Cardiac fibroblast (primary cell): Measurements from ENCODE around the gene SULT1C4.

Source experiments
- DNase-seq, 2 donors: peaks; one replicate each; pipeline versions ENCODE4 v3.0.0 to v3.0.0-alpha.2; 2010; ENCODE audit warnings: low read depth in 2 of 2
- H3K4me3 ChIP-seq, 2 donors: replicated peaks in 1 of 2; 1 replicate in 1 of 2; 2 replicates in 1 of 2; pipeline ENCODE4 v1.5.1; 2011; ENCODE audit warnings: low read depth in 2 of 2, low read length in 2 of 2, mild to moderate bottlenecking in 2 of 2, moderate library complexity in 1 of 2
- CTCF ChIP-seq: IDR thresholded peaks from one replicate; pipeline ENCODE4 v1.5.1; 2011; ENCODE audit warnings: low read depth, mild to moderate bottlenecking, low read length, inconsistent platforms

Gene SULT1C4

DNA sequence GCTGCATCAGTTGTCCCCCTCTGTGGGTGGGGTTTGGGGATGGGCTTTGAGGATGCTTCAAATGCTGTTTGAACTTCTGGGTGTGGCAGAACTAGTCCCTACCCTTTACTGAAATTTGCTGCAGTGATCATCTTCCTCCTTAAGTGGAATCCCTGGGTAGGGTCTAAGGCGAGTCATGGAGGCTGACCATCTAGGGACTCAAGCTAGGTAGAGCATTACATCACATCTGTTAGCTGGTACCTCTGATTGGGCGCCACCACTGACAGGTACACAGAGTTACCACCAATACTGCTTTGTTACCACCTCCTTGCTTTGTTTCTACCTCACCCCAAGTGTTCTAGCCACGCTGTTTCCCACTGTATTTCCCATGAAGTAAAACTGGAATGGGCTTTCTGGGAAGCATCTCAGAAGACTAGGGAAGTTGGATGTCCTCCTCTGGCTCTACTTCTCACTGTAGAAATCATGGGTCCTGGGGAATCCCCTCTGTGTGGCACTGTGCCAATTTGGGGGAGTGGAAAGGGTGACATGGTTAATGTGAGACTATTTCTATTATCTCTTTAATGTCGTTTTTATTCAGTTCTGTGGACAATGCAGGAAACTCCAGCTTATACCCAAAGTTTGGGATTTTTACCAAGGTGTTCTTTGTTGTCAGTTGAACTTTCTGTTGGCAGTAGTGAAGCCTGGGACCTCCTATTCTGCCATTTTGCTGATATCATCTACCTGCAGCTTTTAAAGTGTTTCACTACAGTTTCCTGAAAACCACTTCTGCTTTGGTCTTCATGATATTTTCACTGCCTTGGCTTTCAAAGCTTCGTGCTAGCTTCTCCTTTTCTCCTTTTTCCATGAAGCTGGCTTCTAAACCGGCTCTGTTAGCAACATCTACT, 14.5 kb upstream of the SULT1C4 start:
- no peak for TF ChIP-seq CTCF
- no peak overlapping the region for H3K4me3 ChIP-seq
- no peak for DNase-seq

- DNase-seq = no peak
- H3K4me3 ChIP-seq = no peak overlapping the region
- TF ChIP-seq CTCF = no peak
Measured at GRCh38 chr2:108363908-108364225, 13.9 kb upstream of the SULT1C4 start.

DNA sequence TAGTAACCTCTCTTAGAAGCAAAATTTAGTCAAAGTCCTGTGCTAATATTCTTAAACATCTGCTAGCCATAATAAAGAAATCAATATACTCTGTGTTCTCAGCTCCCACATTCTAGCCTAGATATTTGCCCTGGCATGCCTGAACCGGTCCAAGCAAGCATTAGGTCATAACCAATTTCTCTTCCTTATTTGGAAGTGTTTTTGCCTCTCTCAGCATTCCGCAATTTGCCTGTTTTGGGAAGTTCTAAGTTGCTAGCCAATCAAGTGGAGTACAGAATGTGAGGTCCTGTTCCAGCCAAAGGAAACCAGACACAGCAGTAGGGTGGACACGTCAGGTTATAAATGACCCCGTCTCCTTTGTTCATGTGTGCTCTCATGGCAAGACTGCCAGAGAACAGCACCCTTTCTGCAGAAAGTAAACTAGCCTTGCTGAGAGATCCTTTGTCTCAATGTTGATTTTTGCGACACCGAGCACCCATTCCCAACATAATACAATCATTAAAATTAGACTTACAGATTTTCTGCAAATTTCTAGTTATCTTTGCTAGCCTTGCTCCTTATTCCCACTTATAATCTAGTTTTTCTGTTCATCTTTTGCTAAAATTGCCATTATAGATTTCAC, 13.0 kb upstream of the SULT1C4 start:
- DNase-seq = peak in 1 of 2 donors; percentile 41
- no peak overlapping the region for H3K4me3 ChIP-seq
- no peak for TF ChIP-seq CTCF

DNA sequence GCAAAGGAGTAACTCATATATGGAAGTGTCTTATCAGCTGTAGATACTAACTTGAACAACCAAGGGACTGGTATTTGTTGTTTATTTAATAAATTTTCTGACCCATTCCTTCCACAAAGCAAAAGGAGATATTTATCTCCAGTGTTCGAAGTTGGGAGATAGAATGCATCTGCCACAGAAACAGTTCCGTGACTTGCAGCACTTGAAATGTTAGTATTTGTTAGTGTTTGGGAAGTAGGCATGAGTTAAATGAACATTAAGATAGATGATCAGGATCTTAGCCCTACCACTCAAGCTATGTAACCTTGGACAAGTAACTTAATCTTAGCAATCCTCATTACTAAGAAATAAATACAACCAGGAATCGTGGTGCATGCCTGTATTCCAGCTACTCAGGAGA, 12.1 kb upstream of the SULT1C4 start:
- no peak for DNase-seq
- no peak for TF ChIP-seq CTCF
- H3K4me3 ChIP-seq = no peak overlapping the region

DNA sequence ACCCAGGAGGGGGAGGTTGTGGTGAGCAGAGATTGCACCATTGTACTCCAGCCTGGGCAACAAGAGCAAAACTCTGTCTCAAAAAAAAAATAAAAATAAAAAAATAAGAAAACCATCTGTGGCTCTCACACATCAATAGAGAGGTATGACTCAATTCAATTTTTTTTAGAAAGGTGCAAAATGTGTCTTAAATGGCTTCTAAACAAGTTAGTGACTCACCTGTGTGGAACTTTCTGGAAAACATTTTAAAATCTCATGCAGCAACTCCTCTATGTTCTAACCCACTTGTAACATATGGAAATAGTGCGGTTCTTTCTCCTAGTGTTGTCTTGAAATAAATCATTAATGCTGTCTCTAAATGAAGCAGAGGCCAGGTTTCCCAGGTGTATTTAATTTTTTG, 10.7 kb upstream of the SULT1C4 start:
- H3K4me3 ChIP-seq = no peak overlapping the region
- no peak for TF ChIP-seq CTCF
- DNase-seq = peak in 1 of 2 donors; percentile 21

DNA sequence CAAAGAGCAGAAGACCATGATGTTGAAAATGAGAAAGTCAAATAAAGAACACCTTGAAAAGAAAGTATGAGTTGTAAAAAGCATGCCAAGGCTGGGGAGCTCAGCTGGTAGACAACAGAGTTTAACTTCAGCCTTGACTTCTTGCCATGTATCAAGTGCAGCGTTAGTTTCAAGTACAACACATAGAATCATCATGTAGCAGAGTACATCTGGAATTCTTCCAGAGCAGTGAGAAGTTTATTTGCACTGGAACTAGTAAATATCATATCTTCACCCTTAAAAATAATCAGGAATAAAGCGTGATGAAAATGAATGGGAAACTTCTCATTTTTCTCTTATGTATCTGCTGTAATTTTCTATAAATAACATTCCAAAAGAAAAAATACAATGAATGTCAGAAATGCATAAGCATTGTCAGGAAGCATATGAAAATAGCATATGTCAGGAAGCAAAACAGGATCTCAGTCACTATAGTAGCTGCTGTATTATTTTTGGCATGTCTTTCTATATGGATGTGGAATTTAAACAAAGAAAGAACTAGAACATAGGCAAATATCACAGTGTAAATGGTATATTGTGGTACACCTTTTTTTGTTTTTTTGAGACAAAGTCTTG, 10.1 kb upstream of the SULT1C4 start:
- no peak overlapping the region for H3K4me3 ChIP-seq
- peak in 1 of 2 donors; percentile 17 for DNase-seq
- no peak for TF ChIP-seq CTCF
